HepG2 (cell line): ENCODE results near the gene IRAK3. TPM values are rescaled to one million over a fixed set of nuclear protein-coding genes. Genes with fewer than 3 reads are reported as not detected.

Experiments
- ATAC-seq: fragments of 200-7000 bp; cut with Tn5 transposase; 3 replicates; pipeline ENCODE4 v1.9.1; 2020; ENCODE audit warnings: mild to moderate bottlenecking, moderate library complexity
- BruUV-seq: library from RNA; stranded (reverse); fragments of 400-500 nt; replicated peaks from 2 replicates; lab custom pipeline; 2021; lab: Mats Ljungman, UMichigan
- CTCF ChIA-PET: fragments of 300-600 bp; formaldehyde crosslinking; extraction: SDS; loops from one replicate; lab custom pipeline; 2021; ENCODE audit warnings: low total read pairs, inconsistent platforms, low intra/inter-chr PET ratio; lab: Yijun Ruan, JAX
- POLR2A ChIA-PET: fragments of 350-600 bp; sonication (Branson Sonifier 250); formaldehyde crosslinking; loops from one replicate; lab custom pipeline; 2020; ENCODE audit warnings: antibody characterized with exemption, inconsistent platforms; lab: Yijun Ruan, JAX
- DNase-seq: peaks from one replicate; pipeline ENCODE4 v3.0.0-alpha.2; 2015; ENCODE audit warnings: low spot score
- FAIRE-seq: peaks from 3 replicates; lab custom pipeline; 2011; peaks lifted over from hg19 to GRCh38; lab: Jason Lieb, UNC
- H2AFZ ChIP-seq: one replicate; pipeline ENCODE4 v1.6.1; 2011; ENCODE audit warnings: low read length, inconsistent platforms
- H3K27ac ChIP-seq: fragments of 300-600 bp; 3 replicates; pipeline ENCODE4 v1.8.0; 2011; ENCODE audit warnings: mixed run types, mild to moderate bottlenecking, mixed read lengths, low read length, inconsistent platforms; ENCODE audit not compliant: insufficient read depth; ENCODE audit errors: extremely low read length
- H3K27me3 ChIP-seq, 2 experiments: fragments of 200-600 bp in 1 of 2; 2 replicates in 1 of 2; 3 replicates in 1 of 2; pipeline versions ENCODE4 v1.6.0 to v1.8.0; 2011; ENCODE audit warnings: low read length in 2 of 2, mild to moderate bottlenecking in 2 of 2, moderate library complexity in 2 of 2, inconsistent platforms in 1 of 2; ENCODE audit not compliant: insufficient read depth in 2 of 2, control insufficient read depth in 1 of 2
- H3K36me3 ChIP-seq, 2 experiments: fragments of 200-600 bp in 1 of 2; replicated peaks in 1 of 2; 2 replicates in 1 of 2; 3 replicates in 1 of 2; pipeline versions ENCODE4 v1.5.1 to v1.8.0; 2011; ENCODE audit warnings: low read length in 2 of 2, inconsistent platforms in 1 of 2; ENCODE audit not compliant: insufficient read depth in 2 of 2, control insufficient read depth in 1 of 2
- H3K4me1 ChIP-seq: 2 replicates; pipeline ENCODE4 v1.5.1; 2012; ENCODE audit warnings: low read length, inconsistent platforms; ENCODE audit not compliant: insufficient read depth
- H3K4me2 ChIP-seq: 2 replicates; pipeline ENCODE4 v1.6.0; 2011; ENCODE audit warnings: low read depth, low read length, inconsistent platforms
- H3K4me3 ChIP-seq, 3 experiments: fragments of 200-600 bp in 1 of 3; sonication (generic), shearing (Covaris generic) in 1 of 3; replicated peaks in 1 of 3; 2 replicates each; pipeline ENCODE4 v1.5.1; 2011 to 2016; ENCODE audit warnings: low read length in 3 of 3, inconsistent platforms in 2 of 3, low read depth in 2 of 3, mild to moderate bottlenecking in 2 of 3, control low read depth in 1 of 3, mixed read lengths in 1 of 3; ENCODE audit not compliant: insufficient read depth in 1 of 3
- H3K79me2 ChIP-seq: one replicate; pipeline ENCODE4 v1.6.1; 2011; ENCODE audit warnings: low read length, inconsistent platforms; ENCODE audit not compliant: insufficient read depth
- H3K9ac ChIP-seq: 2 replicates; pipeline ENCODE4 v1.6.0; 2011; ENCODE audit warnings: mild to moderate bottlenecking, low read depth, low read length, inconsistent platforms; ENCODE audit not compliant: insufficient read depth
- H3K9me3 ChIP-seq: 2 replicates; pipeline ENCODE4 v1.5.1; 2012; ENCODE audit warnings: mild to moderate bottlenecking, low read length
- H4K20me1 ChIP-seq: 2 replicates; pipeline ENCODE4 v1.6.0; 2011; ENCODE audit warnings: inconsistent platforms, mild to moderate bottlenecking, low read length, moderate library complexity; ENCODE audit not compliant: insufficient read depth
- EEA1 ChIP-seq: sonication (generic); formaldehyde crosslinking; IDR thresholded peaks from 2 replicates; pipeline ENCODE4 v1.5.1; 2020; ENCODE audit warnings: mild to moderate bottlenecking, missing genetic modification reagents, borderline replicate concordance
- HBP1 ChIP-seq: IDR thresholded peaks from 2 replicates; pipeline ENCODE4 v1.6.1; 2016; ENCODE audit warnings: low read depth, control low read depth
- HNF1B ChIP-seq: sonication (generic); formaldehyde crosslinking; IDR thresholded peaks from 2 replicates; pipeline ENCODE4 v1.5.1; 2020; ENCODE audit warnings: mild to moderate bottlenecking, moderate library complexity, missing genetic modification reagents
- RFX1 ChIP-seq: fragments of 450-650 bp; IDR thresholded peaks from 2 replicates; pipeline ENCODE4 v1.6.1; 2017
- SNAPC2 ChIP-seq: sonication (generic); formaldehyde crosslinking; IDR thresholded peaks from 2 replicates; pipeline ENCODE4 v1.8.1; 2022; ENCODE audit warnings: mild to moderate bottlenecking, missing genetic modification reagents
- ZFP41 ChIP-seq: sonication (generic); formaldehyde crosslinking; IDR thresholded peaks from 2 replicates; pipeline ENCODE4 v1.4.0; 2020; ENCODE audit warnings: mild to moderate bottlenecking, missing genetic modification reagents, borderline replicate concordance
- ZNF367 ChIP-seq: sonication (generic); formaldehyde crosslinking; IDR thresholded peaks from 2 replicates; pipeline ENCODE4 v1.4.0; 2020; ENCODE audit warnings: missing genetic modification reagents, borderline replicate concordance
- ZNF549 ChIP-seq: sonication (generic); formaldehyde crosslinking; IDR thresholded peaks from 2 replicates; pipeline ENCODE4 v1.5.0; 2020; ENCODE audit warnings: missing genetic modification reagents
- WGBS: methylation state at CpG from one replicate; pipeline ENCODE4 v1.1.6; 2017; ENCODE audit warnings: low lambda C conversion rate; 5-methylcytosine and 5-hydroxymethylcytosine counted together
- in situ Hi-C: cut with HindIII; loops from 2 replicates; pipeline ENCODE4 v1.10.0; 2017; ENCODE audit warnings: low pct_unique_long_range_greater_than_20kb; ENCODE audit not compliant: extremely low pct_ligation_motif_present
- intact Hi-C: fragments of 100-400 bp; cut with micrococcal nuclease; formaldehyde crosslinking; loops from one replicate; pipeline ENCODE4 v1.10.0; 2022; ENCODE audit not compliant: unreplicated experiment
- polyA plus RNA-seq, 8 experiments: library from polyadenylated mRNA; depleted of rRNA in 3 of 8; stranded (reverse) in 7 of 8; unstranded in 1 of 8; fragments of >200 nt; fragmentation: Illumina TruSeq in 4 of 8; extraction: Trizol in 4 of 8; gene quantifications; 2 replicates each; pipeline versions ENCODE4 v1.2.1 to v1.2.3, GENCODE V29; 2011 to 2016; ENCODE audit warnings: low read depth in 4 of 8, missing spikeins in 1 of 8, mixed read lengths in 1 of 8; ENCODE audit not compliant: insufficient read depth in 1 of 8
- total RNA-seq, 5 experiments: library from RNA; depleted of rRNA; stranded (reverse); fragments of >200 nt; fragmentation: Illumina TruSeq; extraction: Trizol; gene quantifications; 2 replicates each; pipeline ENCODE4 v1.2.3, GENCODE V29; 2016; ENCODE audit warnings: low read depth in 1 of 5

IRAK3 gene
- total and polyA plus RNA-seq, 2 of the 13 experiments (the other 11 are each of a cell fraction or from before 2014, with no cell fraction given) = 0.01 TPM; not detected in 1

GRCh38 chr12:66288121-66288520 lies 99.1 kb downstream of the IRAK3 start:
- no TSS peak for BruUV-seq
- in situ Hi-C loops (no loop called here), intact Hi-C loops (no loop called here)
- Histone ChIP-seq H4K20me1 (no peaks in the 10 kb centered on the region), H3K27me3 (peaks cover 0 to 5% of the 10 kb centered on the region in 2 experiments; a peak in 3 of 5 replicates), H3K27ac (no peak overlapping the region), H3K4me3 (no peak overlapping the region), H3K4me2 (no peak overlapping the region), H3K9ac (no peak overlapping the region), H3K9me3 (no peaks in the 10 kb centered on the region), H2AFZ (no peak overlapping the region), H3K4me1 (no peaks in the 10 kb centered on the region), H3K79me2 (no peaks in the 10 kb centered on the region), H3K36me3 (no peaks in the 10 kb centered on the region)
- CTCF ChIA-PET = no interaction called here
- DNase-seq (no peak), FAIRE-seq (no peak), ATAC-seq (no peak)
- TF ChIP-seq EEA1 = no peak
- TF ChIP-seq HBP1 (CRISPR knock-in tag) = no peak
- POLR2A ChIA-PET = no interaction called here
- WGBS = 53% methylated on average over 5 of the region's 5 CpGs

- in situ Hi-C loops (no loop called here), intact Hi-C loops (no loop called here)
- H3K36me3 ChIP-seq = no peaks in the 10 kb centered on the region
- H3K27ac ChIP-seq = no peak overlapping the region
- H3K4me2 ChIP-seq = no peak overlapping the region
- no TSS peak for BruUV-seq
- no peak overlapping the region for H3K9ac ChIP-seq
- no peak overlapping the region for H3K4me3 ChIP-seq
- ChIA-PET CTCF (no interaction called here), POLR2A (no interaction called here)
- no peaks in the 10 kb centered on the region for H4K20me1 ChIP-seq
- ATAC-seq = no peak
- no peak for FAIRE-seq
- no peaks in the 10 kb centered on the region for H3K9me3 ChIP-seq
- no peaks in the 10 kb centered on the region for H3K4me1 ChIP-seq
- WGBS = 0% methylated on average over 2 of the region's 2 CpGs
- no peak overlapping the region for H2AFZ ChIP-seq
- H3K79me2 ChIP-seq = no peaks in the 10 kb centered on the region
- no peak for DNase-seq
- H3K27me3 ChIP-seq = peaks cover 0 to 5% of the 10 kb centered on the region in 2 experiments; a peak in 4 of 5 replicates
- TF ChIP-seq RFX1 (no peak), ZNF549 (CRISPR knock-in tag) (no peak), ZNF367 (CRISPR knock-in tag) (no peak), SNAPC2 (CRISPR knock-in tag) (no peak), ZFP41 (CRISPR knock-in tag) (no peak), HNF1B (CRISPR knock-in tag) (no peak)
These were observed 100.5 kb downstream of the IRAK3 start for GRCh38 chr12:66289485-66289884.
